ENCODE data around the gene SH3RF3.
A peak's percentile ranks its signal among the peaks of the same experiment; 100 is the strongest.

The SH3RF3 gene

DNA sequence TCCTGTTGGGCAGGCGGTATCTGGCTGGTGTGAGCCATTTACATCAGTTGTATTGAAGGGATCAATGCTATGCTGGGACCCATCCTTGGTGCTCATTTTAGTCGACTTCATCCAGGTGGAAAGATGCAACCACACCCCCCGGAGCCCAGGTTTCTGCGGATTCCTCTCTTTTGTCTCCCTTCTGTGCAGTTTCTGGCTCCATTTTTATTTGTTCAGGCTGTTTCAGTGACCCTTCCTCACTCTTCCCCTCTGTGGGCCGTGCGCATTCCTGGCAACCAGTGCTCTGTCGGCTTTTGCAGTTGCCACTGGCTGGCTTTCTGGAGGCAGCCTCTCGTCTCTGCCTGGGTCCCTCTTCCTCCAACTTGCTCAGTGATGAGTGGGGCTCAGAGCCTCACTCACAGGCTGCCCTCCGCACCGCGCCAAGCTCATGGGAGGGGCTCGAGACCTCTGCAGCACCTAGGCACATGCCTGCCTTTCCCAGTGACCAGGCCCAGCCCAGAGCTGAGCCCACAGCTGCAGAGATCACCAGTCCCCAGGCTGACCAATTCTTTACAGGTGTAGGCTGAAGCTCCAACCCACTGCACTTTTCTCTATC, 12.1 kb downstream of the SH3RF3 start:
- DNase-seq: no peak

DNA sequence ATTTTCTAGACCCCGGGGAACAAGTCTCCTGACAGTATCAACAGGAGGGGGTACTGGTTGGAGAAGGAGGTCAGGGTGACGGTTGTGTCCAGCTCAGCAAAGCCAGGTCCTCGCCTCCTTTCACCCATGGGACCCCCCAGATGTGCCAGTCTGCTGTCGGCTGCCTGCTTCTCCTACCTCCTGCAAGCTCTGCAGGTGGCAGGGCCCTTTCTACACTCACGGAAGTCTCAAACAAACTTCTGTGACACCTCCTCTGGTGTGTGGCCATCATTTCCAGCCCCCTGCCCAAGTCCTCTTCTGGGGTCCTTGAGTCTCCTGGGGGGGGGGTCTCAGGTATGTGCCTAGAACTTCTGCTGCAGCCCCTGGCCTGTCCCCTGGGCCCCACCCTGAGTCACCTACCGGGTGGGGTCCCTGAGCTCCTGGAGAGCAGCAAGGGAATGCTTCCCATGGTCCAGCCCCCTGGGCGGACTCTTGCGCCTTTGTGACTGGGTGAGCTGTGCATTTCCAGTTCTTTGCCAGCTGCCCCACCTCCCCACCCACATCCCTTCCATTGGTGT, 12.8 kb downstream of the SH3RF3 start:
- no peak for DNase-seq

DNA sequence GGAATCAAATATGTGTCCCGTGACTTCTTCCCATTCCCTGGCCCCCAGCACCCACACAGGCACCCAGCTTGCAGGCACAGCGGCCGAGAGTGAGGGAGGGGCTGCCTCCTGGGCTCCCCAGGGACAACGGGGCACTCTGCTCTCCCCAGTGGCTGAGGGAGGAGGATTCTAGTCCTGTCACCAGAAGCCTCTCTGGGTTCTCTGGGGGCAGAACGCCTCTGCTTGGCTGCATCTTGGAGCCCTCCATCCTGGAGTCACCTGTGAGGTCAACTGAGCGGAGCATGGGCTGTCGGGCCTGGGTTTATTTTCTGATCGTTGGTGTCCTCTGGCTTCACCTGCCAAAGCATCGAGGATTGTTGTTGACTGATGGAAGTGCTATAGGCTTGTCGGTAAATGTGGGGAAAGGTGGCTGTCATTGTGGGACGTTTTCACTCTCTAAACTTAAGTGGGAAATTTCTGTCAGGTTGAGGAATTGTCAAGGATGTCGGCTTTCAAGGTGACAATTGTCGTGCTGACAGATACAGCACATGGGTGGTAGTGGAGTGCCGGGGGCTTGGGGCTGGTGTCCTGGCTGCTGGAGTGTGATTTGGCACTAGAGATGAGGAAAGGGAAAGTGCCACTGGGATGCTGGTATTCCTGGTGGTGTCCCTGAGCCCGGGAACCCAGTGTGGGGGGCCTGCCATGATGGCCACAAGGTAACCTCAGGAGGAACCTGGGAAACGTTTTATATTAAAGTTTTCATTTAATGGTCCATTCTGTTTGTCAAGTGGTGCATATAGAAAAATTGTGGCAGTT, 13.6 kb downstream of the SH3RF3 start:
- DNase-seq: no peak

DNA sequence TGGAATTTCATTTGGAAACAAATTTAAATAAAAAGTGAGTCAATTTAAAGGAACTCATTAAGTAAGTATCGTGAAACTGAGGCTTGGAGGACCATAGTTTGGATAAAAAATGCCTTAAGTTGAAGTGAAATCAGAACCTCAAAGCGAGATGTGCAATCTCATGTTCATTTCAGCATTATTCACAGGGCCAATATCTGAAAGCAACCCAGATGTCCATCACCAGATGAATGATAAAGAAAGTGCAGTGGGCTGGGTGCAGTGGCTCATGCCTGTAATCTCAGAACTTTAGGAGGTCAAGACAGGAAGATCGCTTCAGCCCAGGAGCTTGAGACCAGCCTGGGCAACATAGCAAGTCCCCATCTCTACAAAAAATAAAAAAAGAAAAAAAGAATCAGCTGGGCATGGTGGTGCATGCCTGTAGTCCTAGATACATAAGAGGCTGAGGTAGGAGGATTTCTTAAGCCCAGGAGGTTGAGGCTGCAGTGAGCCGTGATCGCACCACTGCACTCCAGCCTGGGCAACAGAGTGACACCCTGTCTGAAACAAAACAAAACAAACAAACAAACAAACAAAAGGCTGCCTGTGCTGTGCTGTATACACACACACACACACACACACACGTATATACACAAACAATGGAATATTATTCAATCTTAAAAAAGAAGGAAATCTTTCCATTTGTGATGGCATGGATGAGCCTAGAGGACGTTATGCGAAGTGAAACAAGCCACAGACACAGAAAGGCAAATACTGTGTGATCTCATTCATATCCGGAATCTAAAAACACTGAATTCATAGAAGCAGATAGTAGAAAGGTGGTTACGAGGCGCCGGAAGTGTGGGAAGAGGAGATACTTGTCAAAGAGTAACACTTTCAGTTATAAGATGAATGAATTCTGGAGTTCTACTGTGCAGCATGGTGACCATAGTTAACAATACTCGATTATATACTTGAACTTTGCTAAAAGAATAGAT, 14.5 kb downstream of the SH3RF3 start:
- DNase-seq: no peak

DNA sequence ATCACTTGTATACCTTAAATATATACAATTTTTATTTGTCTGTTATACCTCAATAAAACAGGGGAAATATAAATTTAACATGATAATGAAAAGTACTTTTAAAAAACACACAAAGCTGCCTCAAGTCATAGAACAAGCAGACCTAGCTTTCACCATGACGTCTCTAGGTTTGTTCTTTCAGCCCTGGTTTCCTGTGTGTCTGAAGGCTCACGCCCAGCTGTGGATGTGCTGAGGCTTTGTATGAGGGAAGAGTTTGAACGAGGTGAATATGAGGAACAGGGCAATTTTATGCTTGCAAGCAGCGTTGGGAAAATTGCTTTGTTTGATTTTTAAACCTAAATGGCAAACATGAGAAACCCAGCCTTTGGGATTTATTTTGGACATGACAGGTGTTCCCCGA, 15.3 kb downstream of the SH3RF3 start:
- peak; percentile 22 for DNase-seq

DNA sequence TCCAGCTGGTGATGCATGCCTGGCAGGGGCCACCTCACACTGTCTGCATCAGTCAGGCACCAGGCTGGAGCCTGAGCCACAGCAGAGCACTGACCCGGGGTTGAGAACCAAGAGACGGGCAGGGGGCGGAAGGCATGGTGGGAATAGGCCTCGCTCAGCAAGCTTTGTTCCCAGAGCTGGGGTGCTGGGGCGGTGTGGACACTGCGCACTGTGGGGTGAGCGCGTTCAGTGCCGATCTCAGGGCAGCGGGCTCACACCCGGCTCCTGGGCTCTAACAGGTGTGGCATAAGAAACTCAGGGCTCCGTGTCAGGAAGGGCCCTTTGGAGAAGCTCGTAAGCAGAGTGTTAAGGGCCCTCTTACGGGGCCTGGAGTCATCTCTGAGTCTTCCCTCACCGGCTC, 15.7 kb downstream of the SH3RF3 start:
- no peak for DNase-seq

DNA sequence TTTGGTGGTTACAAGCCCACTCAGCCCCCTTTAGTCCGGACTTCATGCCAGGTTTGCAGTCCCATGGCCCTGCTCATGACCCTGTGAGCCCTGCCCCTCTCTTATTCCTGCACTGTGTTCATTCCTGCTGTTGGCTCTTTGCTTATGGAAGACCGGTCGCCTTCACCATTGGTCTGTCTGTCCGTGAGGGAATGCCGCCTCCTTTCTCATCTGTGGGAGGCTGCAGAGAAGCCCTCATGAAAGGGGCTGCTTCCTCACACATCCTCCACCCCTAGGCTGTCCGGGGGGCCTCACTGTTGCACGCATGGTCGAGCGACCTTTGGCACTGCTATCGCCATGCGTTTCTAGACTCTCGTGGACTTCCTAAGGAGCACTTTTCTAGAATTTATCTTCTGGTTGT, 16.3 kb downstream of the SH3RF3 start:
- DNase-seq: no peak

DNA sequence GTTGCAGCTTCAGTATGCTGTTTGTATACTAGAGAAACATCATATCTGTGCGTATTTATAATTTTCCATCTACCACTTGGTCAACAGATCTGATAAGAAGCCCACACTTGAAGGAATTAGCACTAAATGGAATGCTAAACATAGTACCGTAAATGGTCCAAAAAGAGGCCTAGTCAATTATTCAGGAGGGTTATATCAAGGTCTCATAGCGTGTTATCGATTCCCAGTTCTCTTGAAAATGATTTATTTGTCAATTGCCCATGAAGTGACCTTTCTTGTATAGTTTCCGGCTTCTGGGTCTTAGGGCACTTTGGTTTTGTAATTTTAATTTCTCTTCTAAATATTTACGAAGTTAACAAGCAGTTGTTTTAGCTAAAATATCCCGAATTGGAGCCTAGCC, 18.4 kb downstream of the SH3RF3 start:
- no peak for DNase-seq

DNA sequence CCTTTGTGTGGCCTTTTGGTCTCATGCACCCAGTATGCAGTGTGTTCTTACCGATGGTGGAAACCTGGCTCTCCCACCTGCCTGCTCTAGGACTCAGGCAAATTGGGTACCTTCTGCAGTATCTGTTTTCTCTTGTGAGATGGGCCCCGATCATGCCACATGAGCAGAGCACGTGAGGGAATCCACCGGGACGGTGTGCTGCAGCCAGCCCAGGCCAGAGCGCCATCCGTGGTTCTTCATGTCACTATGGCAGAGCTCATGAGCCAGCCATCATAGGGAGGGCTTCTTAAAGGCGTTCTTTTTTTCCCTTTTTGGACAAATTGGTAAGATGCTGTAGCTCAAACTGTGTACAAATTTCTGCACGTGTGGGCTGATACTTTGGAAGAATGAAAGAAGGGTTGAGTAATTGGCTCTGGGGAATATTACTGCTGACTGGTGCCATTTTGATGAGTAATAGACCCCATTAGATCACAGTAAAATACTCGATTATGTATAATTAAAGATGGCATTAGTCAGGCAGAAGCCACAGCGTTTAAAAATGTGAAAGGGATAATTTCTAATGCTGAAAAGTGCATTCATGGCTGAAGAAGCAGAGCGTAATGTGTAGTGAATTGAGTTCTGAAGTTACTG, 19.2 kb downstream of the SH3RF3 start:
- DNase-seq: no peak

DNA sequence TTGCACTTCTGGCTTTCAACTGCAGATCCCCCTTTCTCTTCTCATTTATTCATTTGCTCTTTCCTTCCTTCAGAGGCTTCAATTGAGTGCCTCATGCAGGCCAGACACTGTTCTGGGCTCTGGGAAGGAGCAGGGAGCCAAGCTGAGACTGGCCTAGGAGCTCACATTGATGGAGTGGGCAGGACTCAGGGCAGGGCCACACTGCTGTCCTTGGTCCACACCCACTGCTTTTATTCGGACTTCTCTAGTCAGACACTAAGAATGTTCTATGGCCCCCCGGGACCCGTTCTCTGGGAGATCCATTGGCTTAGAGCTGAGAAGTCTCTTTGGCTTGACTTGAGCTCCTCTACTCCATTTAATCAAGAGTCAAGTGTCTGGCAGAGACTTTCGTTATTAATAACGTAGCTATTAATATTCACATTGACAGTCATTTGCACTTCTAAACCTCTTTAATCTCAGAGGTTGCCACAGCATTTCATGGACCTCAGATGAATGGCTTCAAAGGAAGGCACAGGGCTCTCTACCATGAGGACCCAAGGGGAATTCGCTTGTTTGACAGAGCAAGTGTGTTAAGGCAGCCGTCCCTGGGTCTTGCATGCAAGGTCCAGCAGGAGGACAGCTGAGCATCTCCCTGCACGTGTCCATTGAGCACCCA, 20.1 kb downstream of the SH3RF3 start:
- DNase-seq: no peak

DNA sequence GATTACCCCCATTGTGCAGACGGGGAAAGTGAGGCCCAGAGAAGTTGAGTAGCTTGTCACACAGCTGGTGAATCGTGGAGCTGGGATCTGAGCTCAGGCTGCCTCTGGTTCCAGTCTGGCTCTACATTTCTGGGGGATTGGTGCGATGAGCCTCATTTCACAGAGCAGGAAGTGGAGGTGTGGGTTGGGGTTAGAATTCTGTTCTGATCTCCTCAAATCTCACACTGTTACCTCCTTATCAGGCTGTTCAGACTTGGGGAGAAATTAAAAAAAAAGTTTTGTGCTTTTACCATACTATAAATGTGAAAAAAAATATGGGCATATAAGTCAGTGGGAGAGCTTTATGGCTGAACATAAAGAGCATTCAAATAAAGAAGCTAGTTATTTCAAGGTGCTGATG, 21.6 kb downstream of the SH3RF3 start:
- DNase-seq: no peak

DNA sequence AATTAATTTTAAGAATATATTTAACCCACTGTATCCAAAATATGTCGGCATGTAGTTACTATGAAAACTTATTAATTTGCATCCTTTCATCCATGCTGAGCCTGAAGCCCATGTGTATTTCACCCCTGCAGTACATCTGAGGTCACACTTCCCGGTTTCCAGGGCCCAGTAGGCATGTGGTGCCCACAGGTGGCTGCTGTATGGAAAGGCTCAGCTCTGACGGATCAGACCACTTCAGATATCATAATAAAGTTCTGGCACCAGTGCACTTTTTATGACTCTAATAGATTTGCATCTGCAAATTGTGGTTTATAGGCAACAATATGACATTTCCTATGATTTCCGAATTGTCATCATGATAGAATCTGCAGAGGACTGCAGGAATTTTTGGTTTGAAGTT, 22.5 kb downstream of the SH3RF3 start:
- DNase-seq: no peak

DNA sequence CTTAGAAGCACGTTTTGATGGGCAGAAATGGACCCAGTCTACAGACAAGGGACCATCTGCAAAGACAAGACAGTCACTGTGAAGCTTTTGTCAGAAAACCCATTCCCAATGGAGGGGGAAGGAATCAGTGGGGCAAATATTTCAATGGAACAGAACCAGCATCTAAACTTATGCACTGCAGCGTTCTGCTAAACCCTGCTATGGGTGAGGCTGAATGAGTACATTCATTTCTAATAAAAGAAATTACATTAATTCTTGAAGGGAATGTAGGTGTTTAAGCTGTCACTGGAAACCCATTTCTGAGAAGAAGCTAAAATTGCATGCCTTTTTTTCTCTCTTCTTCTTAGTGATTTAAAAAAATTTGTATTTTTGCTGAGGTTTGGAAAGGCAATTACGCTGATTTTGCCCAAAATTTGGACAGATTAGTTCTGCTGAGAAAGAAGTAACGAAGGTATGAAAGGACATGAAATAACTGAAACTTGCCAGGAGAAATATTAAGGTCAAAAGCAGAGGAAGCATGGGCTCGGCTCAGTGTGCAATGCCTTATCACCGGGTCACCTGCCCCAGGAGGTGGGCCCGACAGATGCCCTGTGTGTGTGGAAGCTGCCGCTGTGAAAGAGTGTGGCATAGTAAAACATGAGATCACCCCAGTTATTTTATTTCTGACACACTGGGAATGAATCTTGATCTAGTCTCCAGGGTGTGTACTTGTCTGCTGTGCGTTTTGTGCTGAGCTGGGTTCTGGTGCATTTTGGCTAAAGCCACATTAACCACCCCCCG, 24.2 kb downstream of the SH3RF3 start:
- no peak for DNase-seq

DNA sequence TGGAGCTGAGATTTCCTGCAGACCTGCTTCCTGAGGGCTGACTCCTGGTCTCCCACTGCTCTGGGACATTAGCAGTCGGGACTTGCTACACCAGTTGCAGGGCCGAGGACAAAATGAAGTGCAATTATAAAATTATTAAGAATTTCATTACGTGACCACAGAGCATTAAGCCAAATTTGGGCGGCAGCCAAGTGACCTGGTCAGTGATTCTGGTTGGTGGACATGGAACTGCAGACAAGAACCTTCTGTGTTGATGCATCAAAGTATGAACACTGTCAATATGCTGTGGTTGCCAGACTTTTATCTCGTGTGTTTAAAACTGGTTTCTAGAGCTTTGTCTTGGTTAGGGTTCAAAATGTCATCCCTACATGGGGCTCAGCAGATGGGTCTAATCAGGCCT, 24.8 kb downstream of the SH3RF3 start:
- DNase-seq: no peak

DNA sequence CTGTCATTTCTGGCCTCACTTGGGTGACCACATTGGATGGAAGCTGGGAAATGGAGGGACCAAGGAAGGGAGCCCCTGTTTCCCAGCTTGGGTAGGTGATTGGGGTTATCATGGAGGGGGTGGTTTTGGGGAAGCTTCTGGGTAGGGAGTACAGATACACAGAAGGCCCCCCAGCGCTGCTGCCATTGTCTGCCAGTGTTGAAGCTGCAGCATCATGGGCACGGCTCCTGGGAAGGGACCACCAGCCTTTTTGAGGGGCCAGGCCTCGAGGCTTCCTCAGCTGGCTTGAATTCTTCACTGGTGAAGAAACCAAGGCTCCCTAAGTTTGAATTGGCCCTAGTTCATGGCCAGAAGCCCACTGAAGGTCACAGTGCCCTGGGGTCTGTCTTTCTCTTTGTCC, 25.2 kb downstream of the SH3RF3 start:
- DNase-seq: no peak

DNA sequence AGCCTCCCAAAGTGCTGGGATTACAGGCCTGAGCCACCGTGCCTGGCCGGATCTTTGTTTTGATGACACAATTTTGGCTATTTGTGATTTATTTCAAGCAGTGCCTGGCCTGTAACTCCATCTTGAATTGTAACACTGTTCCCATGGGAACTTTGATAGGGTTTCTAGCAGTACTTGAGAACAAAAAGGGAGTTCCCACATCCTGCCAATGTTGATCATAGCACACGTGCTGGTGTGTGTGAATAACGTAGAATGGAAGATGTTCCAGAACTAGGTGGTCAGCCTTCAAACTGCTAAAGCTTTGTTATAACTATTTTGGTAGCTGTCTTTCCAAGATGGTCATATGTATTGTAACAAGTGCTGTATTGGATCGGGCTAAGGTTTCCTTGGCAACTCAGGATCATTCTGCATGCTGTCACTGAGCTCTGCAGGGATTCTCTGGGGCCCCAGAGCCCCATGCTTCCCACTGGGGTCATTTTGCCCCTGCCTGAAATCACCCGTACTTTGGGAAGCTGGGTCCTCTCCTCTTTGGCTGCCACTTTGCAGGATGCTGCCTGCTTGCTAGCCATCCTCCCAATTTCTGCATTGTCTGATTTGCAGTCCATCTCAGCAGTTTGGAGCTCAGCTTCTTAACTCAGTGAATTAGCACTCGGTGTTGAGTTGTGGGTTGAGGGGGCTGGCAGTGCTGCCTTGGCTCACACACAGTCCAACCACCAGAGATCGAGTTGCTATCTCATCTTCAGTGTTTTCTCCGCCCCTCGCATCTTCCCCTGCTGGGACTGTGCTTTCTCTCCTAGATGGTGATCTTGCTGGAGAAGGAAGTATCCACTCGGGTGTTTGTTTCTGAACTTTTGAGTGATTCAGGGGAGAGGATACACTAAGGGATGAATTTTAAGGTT, 26.8 kb downstream of the SH3RF3 start:
- DNase-seq: no peak

DNA sequence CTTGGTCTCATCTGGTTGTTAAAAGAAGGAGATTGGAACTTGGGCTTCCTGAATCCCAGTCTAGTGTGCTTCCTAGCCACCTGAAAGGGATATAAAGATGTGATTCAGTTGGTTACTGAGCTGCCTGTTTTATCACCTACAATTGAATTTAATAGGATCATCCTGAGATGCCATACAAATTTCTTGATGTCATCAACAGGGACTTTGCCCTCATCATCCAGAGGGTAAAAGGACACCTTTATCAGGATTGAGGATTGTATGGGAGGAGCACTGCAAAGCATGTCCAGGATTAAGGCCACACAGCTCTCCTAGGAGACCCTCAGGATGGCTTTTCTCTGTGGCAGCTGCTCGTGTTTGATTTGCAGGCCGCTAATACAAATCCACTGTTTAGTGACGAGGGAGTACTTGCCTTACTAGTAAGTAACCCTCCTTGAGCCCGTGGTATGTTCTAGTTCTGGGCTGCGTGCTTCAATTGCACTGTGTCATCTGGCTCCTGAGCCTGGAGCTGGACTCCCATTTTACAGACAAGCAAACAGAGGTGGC, 28.6 kb downstream of the SH3RF3 start:
- DNase-seq: no peak

DNA sequence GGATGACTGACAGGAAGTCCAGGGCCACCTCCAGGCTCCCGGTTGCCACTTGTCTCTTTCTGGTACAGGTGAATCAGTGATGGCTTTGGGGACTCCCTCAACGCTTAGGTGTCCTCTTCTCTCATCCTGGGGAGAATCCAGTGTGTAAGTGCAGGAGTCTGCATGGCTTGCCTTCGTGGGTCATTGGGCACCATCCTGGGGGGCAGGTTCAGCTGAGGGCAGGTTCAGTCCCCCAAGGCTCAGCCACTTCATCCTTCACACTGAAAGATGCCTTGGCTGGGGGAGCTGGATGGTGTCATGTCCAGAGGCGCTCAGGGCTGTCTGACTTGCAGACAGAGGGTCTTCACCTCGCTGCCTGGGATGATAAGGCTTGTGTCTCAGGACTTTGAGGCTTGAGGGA, 29.2 kb downstream of the SH3RF3 start:
- DNase-seq: no peak

DNA sequence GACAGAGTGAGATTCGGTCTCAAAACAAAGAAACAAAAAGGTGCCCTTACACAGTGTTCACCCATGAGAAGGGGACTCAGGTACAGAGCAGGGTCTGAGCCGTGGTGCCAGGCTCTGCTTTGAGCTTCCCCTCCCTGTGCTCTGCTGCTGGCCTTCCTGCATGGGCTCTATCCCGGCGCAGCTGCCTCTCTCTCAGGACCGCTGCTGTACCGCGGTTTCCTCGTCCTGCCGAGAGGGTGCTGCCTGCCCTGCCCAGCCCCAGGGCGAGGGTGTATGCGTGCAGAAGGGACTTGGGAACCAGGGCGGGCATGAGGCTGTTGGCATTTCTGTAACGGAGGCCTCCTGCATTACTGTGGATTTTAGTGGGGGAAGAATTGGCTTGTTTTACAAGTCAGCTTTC, 30.1 kb downstream of the SH3RF3 start:
- DNase-seq: no peak
